CD4-positive, alpha-beta T cell treated with Interleukin-4 for 4 hours (primary cell): ENCODE measurements around the gene ADCY10.
"Not testable (repeated sequence)": the region's sequence is repeated elsewhere in the genome, so short reads cannot be mapped to it uniquely, and the experiment has no call there.

Experiments
- DNase-seq: peaks from one replicate; pipeline ENCODE4 v3.0.0-alpha.2; 2020

Gene ADCY10

DNA sequence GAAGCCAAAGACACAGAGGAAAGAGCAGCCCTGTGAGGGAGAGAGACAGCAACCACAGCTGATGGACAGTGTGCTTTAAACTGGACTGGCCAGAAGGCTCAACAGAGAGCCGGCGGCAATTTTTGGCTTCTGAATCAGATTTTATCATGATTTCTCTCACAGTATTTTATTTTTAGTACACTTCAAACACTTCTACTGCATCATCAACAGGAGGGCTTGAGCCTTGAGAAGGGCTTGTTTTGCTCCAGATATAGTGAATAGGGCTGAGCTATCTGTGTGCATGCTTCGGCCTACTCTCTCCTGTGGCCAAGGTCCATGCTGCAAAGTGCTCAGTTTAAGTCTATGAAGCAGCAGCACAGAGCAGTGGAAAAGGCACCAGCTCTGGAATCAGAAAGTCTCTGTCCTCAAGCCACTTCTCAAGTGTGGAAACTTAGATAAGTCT lies 33.3 kb downstream of the ADCY10 start:
- no peak for DNase-seq

DNA sequence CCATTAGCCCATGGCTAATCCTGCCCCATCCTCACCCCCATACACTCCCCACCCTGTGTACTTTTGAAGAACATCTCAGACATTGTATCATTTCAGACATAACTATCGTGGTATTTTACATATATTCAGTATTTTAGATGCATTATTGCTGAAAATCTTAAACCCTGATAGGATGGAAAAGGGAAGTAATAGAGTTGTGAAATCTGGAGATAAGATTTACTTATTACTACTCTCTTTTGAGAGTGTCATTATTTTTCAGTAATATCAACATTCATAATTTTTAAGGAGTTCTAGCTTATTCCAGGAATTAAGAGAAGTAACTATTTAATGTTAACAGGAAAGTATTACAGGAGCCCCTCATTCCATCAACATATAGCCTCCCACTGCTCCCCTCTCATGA lies 34.4 kb downstream of the ADCY10 start:
- no peak for DNase-seq

DNA sequence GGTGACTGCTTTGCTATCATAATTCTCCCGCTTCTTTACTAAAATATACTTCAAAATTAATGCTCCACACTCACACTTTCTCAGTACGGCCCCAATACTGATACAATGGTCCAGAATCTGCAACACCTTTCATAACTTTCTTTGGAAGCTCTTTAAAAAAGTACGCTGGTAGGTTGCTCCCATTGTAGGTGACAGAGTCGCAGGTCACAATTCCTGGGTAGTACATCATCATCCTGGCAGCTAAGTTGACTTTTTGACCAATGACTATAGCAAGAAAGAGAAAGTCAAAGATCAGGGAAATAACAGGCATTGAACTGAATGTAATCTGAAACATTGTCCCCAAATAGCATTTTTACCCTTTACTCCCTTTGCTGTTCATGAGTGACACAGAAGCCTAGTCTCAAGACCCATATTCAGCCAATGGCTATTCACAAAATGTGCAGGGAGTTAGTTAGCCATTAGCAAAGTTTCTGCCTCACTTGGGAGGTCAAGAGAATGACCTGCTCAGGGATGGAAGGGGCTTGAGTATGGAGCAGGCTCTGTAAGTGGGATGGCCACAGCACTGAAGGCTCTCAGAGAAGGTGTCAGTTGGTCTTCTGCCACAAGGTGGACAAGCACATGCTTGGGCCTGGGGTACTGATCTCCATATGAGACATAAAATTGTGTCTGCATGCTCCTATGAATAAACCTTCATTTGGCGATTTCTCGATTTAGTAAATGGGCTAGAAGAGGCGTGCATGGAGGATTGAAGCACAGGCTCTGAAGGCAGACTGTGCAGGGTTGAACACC lies 35.4 kb downstream of the ADCY10 start:
- DNase-seq = no peak

- no peak for DNase-seq
Measured at GRCh38 chr1:167876597-167877175, 37.2 kb downstream of the ADCY10 start.

DNA sequence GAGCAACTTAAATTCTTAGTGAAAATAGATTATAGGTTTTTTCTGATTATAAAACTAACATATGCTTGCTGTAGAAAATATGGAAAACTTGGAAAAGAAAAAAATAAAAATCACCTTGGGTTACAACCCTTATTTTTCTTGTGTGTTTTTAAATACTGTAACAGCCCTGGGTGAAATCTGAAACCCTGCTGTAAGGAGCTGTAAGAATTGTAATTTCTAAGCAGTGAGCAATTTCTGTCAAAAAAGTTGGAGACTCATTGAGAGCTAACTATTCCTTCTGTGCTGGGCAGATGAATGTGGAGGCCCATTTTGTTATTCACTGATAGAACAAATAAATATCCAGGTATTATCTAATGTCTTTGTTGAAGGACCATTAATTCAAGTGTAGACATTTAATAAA lies 42.6 kb downstream of the ADCY10 start:
- no peak for DNase-seq

DNA sequence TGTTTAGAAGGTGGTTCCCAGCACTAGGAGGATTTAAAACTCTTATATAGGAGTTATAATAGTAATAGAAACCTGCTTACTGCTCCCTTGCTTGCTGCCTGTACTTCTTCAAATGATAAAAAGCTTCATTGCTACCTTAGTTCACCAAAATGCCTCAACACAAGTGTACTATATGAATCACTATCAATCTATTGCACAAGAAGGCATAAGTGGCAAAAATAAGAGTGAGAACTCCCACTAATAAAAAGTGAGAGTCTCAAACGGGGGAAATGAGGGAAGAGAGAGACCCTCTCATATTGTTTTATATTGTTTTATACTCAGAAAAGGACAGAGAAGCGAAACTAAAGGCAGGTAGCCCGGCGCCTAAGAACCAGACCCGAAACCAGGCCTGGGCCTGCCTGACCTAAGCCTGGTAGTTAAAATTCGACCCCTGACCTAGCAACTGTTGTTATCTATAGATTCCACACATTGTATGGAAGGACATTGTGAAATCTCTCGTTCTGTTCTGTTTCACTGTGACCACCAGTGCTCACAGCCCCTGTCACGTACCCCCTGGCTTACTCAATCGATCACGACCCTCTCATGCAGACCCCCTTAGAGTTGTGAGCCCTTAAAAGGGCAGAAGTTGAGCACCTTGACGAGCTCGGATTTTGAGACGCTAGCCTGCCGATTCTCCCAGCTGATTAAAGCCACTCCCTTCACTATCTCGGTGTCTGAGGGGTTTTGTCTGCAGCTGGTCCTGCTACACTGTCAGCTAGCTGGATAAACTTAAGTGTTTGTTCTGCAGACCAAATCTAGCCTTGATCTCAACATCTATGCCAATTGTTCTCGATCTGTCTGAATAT lies 44.6 kb downstream of the ADCY10 start:
- DNase-seq = not testable (repeated sequence)

- not testable (repeated sequence) for DNase-seq
Measured at GRCh38 chr1:167866739-167867414, 47.1 kb downstream of the ADCY10 start.

DNA sequence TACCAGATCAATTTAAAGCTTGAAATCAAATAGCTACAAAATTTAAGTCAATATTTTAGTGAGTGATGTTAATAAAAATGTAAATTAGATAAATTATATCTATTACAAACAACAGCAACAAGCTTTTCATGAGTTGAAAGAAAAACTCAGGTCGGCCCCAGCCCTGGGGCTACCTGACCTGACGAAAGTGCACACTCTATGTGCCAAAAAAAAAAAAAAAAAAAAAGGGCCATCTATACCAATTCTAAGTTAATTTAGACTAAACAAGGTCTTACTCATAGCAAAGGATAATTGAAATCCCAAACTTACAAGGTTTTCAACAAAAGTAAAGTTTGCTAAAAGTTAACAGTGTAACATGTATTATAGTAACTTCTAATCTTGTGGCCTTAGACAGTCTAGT lies 47.6 kb downstream of the ADCY10 start:
- DNase-seq = not testable (repeated sequence)

- not testable (repeated sequence) for DNase-seq
Measured at GRCh38 chr1:167865804-167866308, 48.1 kb downstream of the ADCY10 start.

DNA sequence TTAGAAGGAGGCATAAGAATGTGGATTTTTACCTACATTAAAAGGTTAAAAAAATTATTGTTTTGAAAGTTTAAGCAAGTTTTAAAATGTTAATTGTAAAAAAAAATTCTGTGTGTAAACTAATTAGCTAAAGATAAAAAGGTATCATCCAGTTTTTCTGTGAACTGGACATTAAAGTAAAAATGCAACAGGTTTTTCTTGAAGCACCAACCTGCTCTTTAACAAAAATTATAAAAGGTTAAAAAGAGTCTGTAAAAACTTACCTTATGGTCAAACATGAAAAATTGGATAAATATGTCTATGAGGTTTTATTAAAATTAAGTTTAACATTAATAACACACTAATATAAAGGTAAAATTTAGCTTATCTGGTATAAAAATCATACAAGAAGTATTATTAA lies 48.7 kb downstream of the ADCY10 start:
- DNase-seq = not testable (repeated sequence)

- DNase-seq = no peak
Measured at GRCh38 chr1:167864392-167865032, 49.4 kb downstream of the ADCY10 start.

DNA sequence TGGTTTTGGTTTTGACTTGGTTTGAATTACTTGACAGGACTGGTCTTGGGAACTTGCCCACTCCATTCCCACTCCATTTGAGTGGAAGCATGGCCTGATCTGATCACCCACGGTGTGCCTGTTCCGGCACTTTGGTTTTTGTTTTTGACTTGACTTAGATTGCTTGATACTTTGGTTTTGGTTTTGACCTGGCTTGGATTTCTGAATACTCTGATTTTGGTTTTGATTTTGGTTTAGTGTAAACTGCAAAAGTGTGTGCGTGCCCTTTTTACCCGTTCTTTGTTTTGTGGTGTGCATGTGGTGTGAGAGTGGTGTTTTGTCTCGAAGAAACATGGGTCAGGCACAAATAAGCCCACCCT lies 50.0 kb downstream of the ADCY10 start:
- DNase-seq = no peak

GRCh38 chr1:167863191-167863920 lies 50.6 kb downstream of the ADCY10 start:
- DNase-seq = not testable (repeated sequence)

GRCh38 chr1:167862432-167863076 lies 51.4 kb downstream of the ADCY10 start:
- no peak for DNase-seq

DNA sequence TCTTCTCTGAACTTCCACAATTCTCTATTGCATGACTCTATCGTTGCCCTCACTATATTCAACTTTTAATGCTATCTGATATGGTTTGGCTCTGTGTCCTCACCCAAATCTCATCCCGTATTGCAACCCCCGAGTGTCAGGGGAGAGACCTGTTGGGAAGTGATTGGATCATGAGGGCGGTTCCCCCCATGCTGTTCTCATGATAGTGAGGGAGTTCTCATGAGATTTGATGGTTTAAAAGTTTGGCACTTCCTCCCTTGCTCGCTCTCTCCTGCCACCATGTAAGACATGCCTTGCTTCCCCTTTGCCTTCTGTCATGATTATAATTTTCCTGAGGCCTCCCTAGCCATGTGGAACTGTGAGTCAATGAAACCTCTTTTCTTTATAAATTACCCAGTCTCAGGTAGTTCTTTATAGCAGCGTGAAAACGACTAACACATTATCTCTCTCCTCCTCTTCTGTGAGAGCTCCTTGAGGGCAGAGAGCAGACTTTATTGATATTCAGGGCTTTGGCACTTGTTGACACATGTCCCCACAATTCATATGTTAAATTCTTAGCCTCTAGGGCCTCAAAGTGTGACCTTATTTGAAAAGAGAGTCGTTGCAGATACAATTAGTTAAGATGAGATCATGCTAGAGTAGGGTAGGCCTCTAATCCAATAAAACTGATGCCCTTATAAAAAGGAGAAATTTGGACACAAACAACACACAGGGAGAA lies 52.1 kb downstream of the ADCY10 start:
- no peak for DNase-seq

DNA sequence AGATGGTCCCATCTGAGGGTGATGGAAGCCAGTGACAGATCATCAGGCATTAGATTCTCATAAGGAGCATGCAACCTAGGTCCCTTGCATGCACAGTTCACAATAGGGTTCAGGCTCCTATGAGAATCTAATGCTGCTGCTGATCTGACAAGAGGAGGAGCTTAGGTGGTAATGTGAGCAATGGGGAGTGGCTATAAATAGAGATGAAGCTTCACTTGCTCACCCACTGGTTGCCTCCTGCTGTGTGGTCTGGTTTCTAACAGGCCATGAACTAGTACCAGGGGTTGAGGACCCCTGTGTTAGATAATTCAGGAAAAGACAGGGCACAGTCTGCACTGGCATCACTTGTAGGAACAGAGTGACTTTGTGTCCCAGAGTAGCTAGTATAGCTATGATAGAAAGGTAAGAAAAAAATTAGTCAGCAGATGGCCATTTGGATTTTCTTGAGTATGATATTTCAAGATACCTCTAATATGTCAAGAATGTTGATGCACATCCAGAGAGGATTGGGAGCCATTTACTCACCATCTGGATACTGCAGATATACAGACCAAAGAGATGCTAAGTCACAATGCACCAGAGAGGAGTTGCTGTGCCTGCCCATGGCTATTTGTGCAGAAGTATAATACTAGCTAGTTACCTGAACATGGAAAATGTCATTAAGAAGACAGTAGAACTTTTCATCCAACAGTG lies 53.6 kb downstream of the ADCY10 start:
- DNase-seq = no peak

- no peak for DNase-seq
Measured at GRCh38 chr1:167856711-167857418, 57.1 kb downstream of the ADCY10 start.

GRCh38 chr1:167854184-167854583 lies 59.8 kb downstream of the ADCY10 start:
- no peak for DNase-seq

GRCh38 chr1:167849666-167850065 lies 64.3 kb downstream of the ADCY10 start:
- no peak for DNase-seq
